ENCODE data around the gene EXOC6B.

The EXOC6B gene

DNA sequence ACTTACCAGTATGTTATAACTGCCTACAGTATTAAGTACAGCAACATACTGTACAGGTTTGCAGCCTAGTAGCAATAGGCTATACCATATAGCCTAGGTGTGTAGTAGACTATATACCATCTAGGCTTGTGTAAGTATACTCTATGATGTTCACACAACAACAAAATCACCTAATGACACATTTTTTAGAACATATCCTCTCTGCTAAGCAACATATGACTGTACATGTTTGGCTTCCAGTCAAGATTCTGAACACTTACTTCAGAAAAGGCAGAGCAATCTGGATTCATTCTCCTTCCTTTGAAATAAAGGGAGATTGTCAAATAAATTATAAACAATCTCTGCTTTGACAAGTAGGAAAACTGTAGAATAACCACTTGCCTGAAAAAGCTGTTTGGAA is 81.8 kb downstream of the EXOC6B start:
- TF ChIP-seq, protein P1, sequence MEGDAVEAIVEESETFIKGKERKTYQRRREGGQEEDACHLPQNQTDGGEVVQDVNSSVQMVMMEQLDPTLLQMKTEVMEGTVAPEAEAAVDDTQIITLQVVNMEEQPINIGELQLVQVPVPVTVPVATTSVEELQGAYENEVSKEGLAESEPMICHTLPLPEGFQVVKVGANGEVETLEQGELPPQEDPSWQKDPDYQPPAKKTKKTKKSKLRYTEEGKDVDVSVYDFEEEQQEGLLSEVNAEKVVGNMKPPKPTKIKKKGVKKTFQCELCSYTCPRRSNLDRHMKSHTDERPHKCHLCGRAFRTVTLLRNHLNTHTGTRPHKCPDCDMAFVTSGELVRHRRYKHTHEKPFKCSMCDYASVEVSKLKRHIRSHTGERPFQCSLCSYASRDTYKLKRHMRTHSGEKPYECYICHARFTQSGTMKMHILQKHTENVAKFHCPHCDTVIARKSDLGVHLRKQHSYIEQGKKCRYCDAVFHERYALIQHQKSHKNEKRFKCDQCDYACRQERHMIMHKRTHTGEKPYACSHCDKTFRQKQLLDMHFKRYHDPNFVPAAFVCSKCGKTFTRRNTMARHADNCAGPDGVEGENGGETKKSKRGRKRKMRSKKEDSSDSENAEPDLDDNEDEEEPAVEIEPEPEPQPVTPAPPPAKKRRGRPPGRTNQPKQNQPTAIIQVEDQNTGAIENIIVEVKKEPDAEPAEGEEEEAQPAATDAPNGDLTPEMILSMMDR (IDR thresholded peaks at IDR 0.05; ENCODE audit: low read depth, low read length): no peak
- H3K4me3 ChIP-seq (ENCODE audit: low read depth, low read length): no peak overlapping the region

DNA sequence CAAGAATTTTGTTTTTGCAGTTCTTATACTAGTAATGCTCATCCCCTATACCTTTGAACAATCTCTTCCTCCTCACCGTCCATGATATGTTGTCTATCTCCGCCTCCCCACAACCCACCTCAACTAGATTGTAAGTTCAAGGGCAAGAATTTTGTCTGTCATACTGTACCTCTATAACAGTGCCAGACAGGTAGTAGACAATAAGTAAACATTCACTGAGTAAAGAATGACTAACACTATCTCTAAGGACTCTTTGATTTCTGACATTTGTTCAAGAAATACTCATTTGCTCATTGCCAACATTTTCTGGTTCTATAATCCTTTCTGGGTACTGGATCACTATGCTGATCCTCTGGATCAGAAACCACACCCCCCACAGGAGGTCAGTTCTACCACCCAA is 82.4 kb downstream of the EXOC6B start:
- TF ChIP-seq, protein P1 (IDR thresholded peaks at IDR 0.05; ENCODE audit: low read depth, low read length): no peak
- H3K4me3 ChIP-seq (ENCODE audit: low read depth, low read length): no peak overlapping the region

DNA sequence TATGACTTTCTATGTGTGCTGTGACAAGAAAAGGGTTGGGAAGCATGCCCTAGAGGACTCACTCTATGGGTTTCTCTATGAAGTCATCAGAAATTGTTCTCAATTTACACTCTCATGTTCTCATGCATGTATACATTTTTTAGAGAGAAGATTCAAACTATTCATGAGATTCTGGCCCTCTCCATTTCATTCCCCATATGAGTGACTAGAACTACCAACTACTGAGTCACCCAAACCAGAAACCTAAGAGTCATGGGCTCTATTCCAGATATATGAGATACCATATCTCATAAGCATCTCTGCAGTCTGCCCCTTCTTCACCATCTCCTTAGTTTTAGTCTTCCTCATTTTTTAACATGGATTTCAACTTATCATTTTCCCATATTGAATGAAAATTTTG is 87.7 kb downstream of the EXOC6B start:
- no peak overlapping the region for H3K4me3 ChIP-seq (ENCODE audit: low read depth, low read length)
- TF ChIP-seq, protein P1 (IDR thresholded peaks at IDR 0.05; ENCODE audit: low read depth, low read length): no peak

DNA sequence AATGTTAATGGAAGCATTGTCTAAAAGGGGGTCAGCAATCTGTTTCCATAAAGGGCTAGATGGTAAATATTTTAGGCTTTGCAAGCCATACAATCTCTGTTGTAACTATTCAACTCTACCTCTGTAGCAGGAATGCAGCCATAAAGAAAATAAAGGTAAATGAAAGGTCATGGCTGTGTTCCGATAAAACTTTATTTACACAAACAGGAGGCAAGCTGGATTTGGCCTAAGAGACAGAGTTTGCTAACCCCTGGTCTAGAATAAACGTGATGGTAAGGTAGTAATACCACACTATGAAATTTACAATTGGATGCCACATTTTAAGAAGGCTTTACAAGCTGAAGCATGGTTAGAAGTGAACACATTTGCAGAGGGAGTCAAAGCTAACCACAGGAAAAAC is 91.4 kb downstream of the EXOC6B start:
- TF ChIP-seq, protein P1 (IDR thresholded peaks at IDR 0.05; ENCODE audit: low read depth, low read length): no peak
- H3K4me3 ChIP-seq (ENCODE audit: low read depth, low read length): no peak overlapping the region

DNA sequence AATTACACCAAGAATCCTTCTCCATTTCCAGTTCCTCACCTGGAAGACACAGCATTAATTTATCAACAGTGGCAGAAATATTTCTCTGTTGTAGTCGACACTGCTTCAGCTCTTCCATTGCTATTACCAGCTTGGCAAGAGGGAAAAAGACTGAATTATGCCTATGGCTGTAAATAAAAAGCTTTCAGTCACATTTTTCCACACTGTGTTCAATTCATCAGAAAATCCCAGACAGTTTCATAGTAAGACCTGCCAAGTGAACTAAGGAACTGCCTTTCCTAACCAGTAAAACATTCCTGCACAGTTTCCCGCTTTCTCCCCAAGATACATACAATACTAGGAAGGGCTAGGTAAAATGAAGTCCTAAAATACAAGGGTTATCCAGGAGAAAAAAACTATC is 94.7 kb downstream of the EXOC6B start:
- no peak overlapping the region for H3K4me3 ChIP-seq (ENCODE audit: low read depth, low read length)
- TF ChIP-seq, protein P1 (IDR thresholded peaks at IDR 0.05; ENCODE audit: low read depth, low read length): no peak

DNA sequence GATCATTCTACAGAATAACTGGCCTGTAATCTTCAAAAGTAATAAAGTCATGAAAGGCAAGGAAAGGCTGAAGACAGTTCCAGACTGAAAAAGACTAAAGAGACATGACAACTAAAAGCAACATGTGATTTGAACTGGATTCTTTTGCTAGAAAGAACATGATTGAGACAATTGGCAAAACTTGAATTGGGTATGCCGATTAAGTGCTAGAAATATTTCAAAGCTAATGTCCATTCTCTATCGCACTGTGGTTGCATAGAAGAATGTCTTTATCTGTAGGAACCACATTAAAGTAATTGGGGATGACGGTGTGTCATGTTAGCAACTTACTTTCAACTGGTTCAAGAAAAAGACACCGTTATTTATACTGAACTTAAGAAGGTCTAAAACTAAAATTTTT is 98.5 kb downstream of the EXOC6B start:
- TF ChIP-seq, protein P1 (IDR thresholded peaks at IDR 0.05; ENCODE audit: low read depth, low read length): no peak
- no peak overlapping the region for H3K4me3 ChIP-seq (ENCODE audit: low read depth, low read length)

DNA sequence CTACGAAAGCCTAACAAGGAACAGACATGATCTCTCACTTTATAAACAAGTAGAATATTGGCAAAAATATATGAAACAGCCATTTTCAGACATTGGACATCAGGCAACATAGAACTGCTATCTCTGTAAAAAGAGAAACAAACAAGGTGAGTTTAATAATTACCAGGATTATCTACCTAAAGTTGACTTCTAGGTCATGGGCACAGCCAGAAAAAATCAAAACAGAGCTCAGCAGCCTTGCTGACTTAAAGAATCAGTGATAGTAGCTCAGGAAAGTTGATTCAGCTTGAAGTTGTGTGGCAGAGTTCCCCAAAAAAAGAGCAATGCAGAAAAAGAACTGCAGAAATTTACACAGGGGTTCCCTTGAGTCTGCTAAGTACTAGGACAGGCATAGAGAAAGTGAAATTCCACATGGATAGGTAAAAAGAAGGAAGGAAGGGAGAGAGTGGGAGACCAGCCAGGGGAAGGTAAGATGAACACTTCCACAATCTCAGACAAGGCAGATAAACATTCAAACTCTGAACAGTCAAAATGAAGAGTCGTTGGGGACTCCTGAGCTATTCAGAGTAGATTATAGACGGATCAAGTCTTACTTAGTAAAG is 102.0 kb downstream of the EXOC6B start:
- H3K4me3 ChIP-seq (ENCODE audit: low read depth, low read length): no peak overlapping the region
- TF ChIP-seq, protein P1 (IDR thresholded peaks at IDR 0.05; ENCODE audit: low read depth, low read length): no peak

Data from WI38 (cell line).